Measurements from ENCODE around the gene MAGEF1.

MAGEF1 gene

GRCh38 chr3:184663756-184664155 is 48.1 kb downstream of the MAGEF1 start:
- no peak for DNase-seq

GRCh38 chr3:184663356-184663755 is 48.5 kb downstream of the MAGEF1 start:
- DNase-seq: no peak

GRCh38 chr3:184662187-184662586 is 49.7 kb downstream of the MAGEF1 start:
- DNase-seq: no peak

- DNase-seq: no peak
These were observed 50.9 kb downstream of the MAGEF1 start for GRCh38 chr3:184660931-184661330.

Measured in bone marrow (tissue), 2 donors.